GM23338 (cell line): ENCODE results near the gene C1QTNF8. TPM values are rescaled to one million over a fixed set of nuclear protein-coding genes. Genes with fewer than 3 reads are reported as not detected.

Source experiments
- ATAC-seq: fragments of 200-7000 bp; cut with Tn5 transposase; 3 replicates; pipeline ENCODE4 v1.9.1; 2020
- DNase-seq: peaks from one replicate; pipeline ENCODE4 v3.0.0-alpha.2; 2015; ENCODE audit warnings: low spot score
- H2AFZ ChIP-seq: fragments of 200-600 bp; sonication (generic); 2 replicates; pipeline ENCODE4 v1.8.0; 2016; ENCODE audit warnings: antibody characterized with exemption, mild to moderate bottlenecking, moderate library complexity
- H3F3A ChIP-seq: fragments of 200-600 bp; sonication (generic); replicated peaks from 2 replicates; pipeline ENCODE4 v1.8.0; 2017; ENCODE audit warnings: antibody characterized with exemption, mixed run types, low read depth
- H3K27ac ChIP-seq: fragments of 200-600 bp; sonication (generic); 2 replicates; pipeline ENCODE4 v1.6.1; 2016; ENCODE audit warnings: low read depth
- H3K27me3 ChIP-seq: fragments of 200-600 bp; sonication (generic); 2 replicates; pipeline ENCODE4 v1.8.0; 2016; ENCODE audit warnings: mild to moderate bottlenecking, mixed run types, moderate library complexity; ENCODE audit not compliant: insufficient read depth
- H3K36me3 ChIP-seq: fragments of 200-600 bp; sonication (generic); 2 replicates; pipeline ENCODE4 v1.8.0; 2016; ENCODE audit warnings: mild to moderate bottlenecking; ENCODE audit not compliant: insufficient read depth
- H3K4me1 ChIP-seq: fragments of 200-600 bp; sonication (generic); 2 replicates; pipeline ENCODE4 v1.8.0; 2016; ENCODE audit warnings: mild to moderate bottlenecking, moderate library complexity; ENCODE audit not compliant: insufficient read depth
- H3K4me2 ChIP-seq: fragments of 200-600 bp; sonication (generic); 2 replicates; pipeline ENCODE4 v1.7.1; 2017; ENCODE audit warnings: mixed run types
- H3K4me3 ChIP-seq: fragments of 200-600 bp; sonication (generic); 2 replicates; pipeline ENCODE4 v1.6.1; 2016; ENCODE audit warnings: mixed run types
- H3K79me2 ChIP-seq: fragments of 200-600 bp; sonication (generic); replicated peaks from 2 replicates; pipeline ENCODE4 v1.8.0; 2017; ENCODE audit warnings: mild to moderate bottlenecking; ENCODE audit not compliant: insufficient read depth
- H3K9me2 ChIP-seq: fragments of 200-600 bp; sonication (generic); 2 replicates; pipeline ENCODE4 v1.8.0; 2017; ENCODE audit not compliant: insufficient read depth
- H4K20me1 ChIP-seq: fragments of 200-600 bp; sonication (generic); replicated peaks from 2 replicates; pipeline ENCODE4 v1.8.0; 2017; ENCODE audit warnings: mild to moderate bottlenecking; ENCODE audit not compliant: insufficient read depth
- H3K27ac Mint-ChIP-seq: 2 replicates; pipeline ENCODE4 v1.8.0; 2020; ENCODE audit warnings: inconsistent platforms, mild to moderate bottlenecking, moderate library complexity, mixed read lengths
- H3K27me3 Mint-ChIP-seq: 3 replicates; pipeline ENCODE4 v1.8.0; 2022; ENCODE audit warnings: low read depth, mild to moderate bottlenecking, moderate library complexity, mixed read lengths, inconsistent platforms; ENCODE audit not compliant: insufficient read depth, poor library complexity
- H3K36me3 Mint-ChIP-seq: 3 replicates; pipeline ENCODE4 v1.8.0; 2021; ENCODE audit warnings: low read depth, mild to moderate bottlenecking, inconsistent platforms, moderate library complexity, mixed read lengths
- H3K4me1 Mint-ChIP-seq: 3 replicates; pipeline ENCODE4 v1.8.0; 2020; ENCODE audit warnings: mild to moderate bottlenecking, inconsistent platforms, mixed read lengths
- H3K4me3 Mint-ChIP-seq: 3 replicates; pipeline ENCODE4 v1.8.0; 2021; ENCODE audit warnings: moderate library complexity, mild to moderate bottlenecking, inconsistent platforms, mixed read lengths
- H3K9me3 Mint-ChIP-seq: 3 replicates; pipeline ENCODE4 v1.8.0; 2020; ENCODE audit warnings: moderate library complexity, mild to moderate bottlenecking, inconsistent platforms, mixed read lengths
- CREB1 ChIP-seq: fragments of 250-450 bp; sonication (Bioruptor Pico); IDR thresholded peaks from 2 replicates; pipeline ENCODE4 v1.5.0; 2020; ENCODE audit warnings: low read depth, mild to moderate bottlenecking, moderate library complexity
- EZH2 ChIP-seq: fragments of 200-600 bp; sonication (generic); IDR thresholded peaks from one replicate; pipeline ENCODE4 v1.8.0; 2017; ENCODE audit warnings: antibody characterized with exemption, mild to moderate bottlenecking, low read depth; ENCODE audit not compliant: unreplicated experiment
- EZH2phosphoT487 ChIP-seq: fragments of 200-600 bp; sonication (generic); IDR thresholded peaks from one replicate; pipeline ENCODE4 v1.8.1; 2018; ENCODE audit warnings: antibody characterized with exemption; ENCODE audit not compliant: unreplicated experiment
- POLR2AphosphoS5 ChIP-seq: IDR thresholded peaks from 2 replicates; pipeline ENCODE4 v1.6.1; 2016; ENCODE audit warnings: antibody characterized with exemption, low read depth
- ZNF114 ChIP-seq: fragments of 250-450 bp; sonication (Bioruptor Pico); IDR thresholded peaks from 2 replicates; pipeline ENCODE4 v1.5.0; 2020; ENCODE audit warnings: mild to moderate bottlenecking, moderate library complexity
- ZNF331 ChIP-seq: fragments of 250-450 bp; sonication (Bioruptor Pico); IDR thresholded peaks from 2 replicates; pipeline ENCODE4 v1.5.0; 2020; ENCODE audit warnings: low read depth, mild to moderate bottlenecking, moderate library complexity
- polyA plus RNA-seq: library from polyadenylated mRNA; unstranded; fragments of >200 nt; fragmentation: Nextera tagmentation; extraction: Ambion mirVana; gene quantifications from 2 replicates; pipeline ENCODE4 v1.2.1, GENCODE V29; 2016
- total RNA-seq: library from RNA; depleted of rRNA; stranded (reverse); fragments of >200 nt; shearing (Covaris generic); gene quantifications from 2 replicates; pipeline ENCODE4 v1.2.3, GENCODE V29; 2014
- TF ChIP-seq, protein P1 (sequence below): IDR thresholded peaks from one replicate; pipeline ENCODE4 v1.6.1; 2018; ENCODE audit warnings: antibody characterized with exemption; ENCODE audit not compliant: unreplicated experiment
- TF ChIP-seq, protein P2 (sequence below): IDR thresholded peaks from 2 replicates; pipeline ENCODE4 v1.6.1; 2016; ENCODE audit warnings: antibody characterized with exemption
- TF ChIP-seq, protein P3 (sequence below), 2 experiments: fragments of 200-600 bp in 1 of 2; sonication (generic) in 1 of 2; conservative IDR thresholded peaks; 2 replicates each; pipeline versions ENCODE4 v1.5.1 to v1.6.1; 2016 to 2017; ENCODE audit warnings: antibody characterized with exemption in 2 of 2, low read depth in 2 of 2, mild to moderate bottlenecking in 2 of 2, moderate library complexity in 1 of 2

C1QTNF8 gene
- total and polyA plus RNA-seq, 2 experiments from 2014 or later, result not detected

DNA sequence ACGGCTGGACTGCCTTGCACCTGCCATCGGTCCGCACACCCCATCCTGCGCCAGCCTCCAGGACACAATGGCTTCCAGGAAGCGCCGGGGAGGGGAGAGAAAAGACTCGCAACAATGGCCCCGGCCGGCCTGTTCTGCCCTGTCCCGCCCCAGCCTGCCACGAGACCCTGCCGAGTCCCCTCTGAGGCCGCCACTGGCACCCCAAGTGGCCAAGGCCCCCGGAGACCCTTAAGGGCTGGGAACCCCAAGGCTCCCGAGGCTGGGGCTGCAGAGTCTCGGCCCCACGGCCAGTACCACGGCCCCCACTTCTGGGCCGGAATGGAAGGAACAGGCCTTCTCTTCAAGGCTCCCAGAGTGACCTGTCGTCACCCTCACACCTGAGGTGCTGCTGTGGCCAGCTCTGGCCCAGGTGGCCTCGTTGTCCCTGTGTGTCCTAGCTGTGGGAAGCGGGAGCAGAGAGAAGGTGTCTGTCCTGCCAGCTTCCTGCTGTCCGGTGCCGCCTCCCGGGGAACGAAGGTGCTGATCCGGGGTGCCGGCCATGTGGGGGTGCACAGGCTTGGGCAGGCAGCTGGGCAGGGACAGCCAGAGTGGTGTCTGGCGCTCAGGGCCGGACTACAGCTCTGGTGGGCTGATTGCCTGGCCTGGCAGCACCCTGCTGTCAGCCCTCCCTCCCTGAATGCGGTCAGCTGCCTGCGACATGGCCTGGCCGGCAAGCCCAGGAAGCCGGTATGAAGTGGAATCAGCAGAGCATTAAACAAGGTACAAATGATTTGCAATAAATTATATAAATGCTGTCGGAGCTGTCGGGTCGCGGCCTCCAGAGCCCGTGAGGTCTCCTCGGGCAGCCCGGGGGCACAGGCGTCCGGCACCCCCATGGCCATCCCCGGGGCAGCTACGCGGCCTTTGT is 48.7 kb upstream of the C1QTNF8 start:
- no peaks in the 10 kb centered on the region for H3K36me3 ChIP-seq
- no peaks in the 10 kb centered on the region for H3K4me1 Mint-ChIP-seq
- no peak; the same call in 2 of the 3 replicates for ATAC-seq
- H3K4me1 ChIP-seq, result no peaks in the 10 kb centered on the region
- no peaks in the 10 kb centered on the region for H4K20me1 ChIP-seq
- no peaks in the 10 kb centered on the region for H3K27me3 ChIP-seq
- no peaks in the 10 kb centered on the region for H3F3A ChIP-seq
- H2AFZ ChIP-seq, result no peak overlapping the region
- 0 out of 3 replicates have a peak, but pooled peaks cover 3% of the 10 kb centered on the region for H3K36me3 Mint-ChIP-seq
- H3K9me2 ChIP-seq, result no peaks in the 10 kb centered on the region
- TF ChIP-seq, protein P1, sequence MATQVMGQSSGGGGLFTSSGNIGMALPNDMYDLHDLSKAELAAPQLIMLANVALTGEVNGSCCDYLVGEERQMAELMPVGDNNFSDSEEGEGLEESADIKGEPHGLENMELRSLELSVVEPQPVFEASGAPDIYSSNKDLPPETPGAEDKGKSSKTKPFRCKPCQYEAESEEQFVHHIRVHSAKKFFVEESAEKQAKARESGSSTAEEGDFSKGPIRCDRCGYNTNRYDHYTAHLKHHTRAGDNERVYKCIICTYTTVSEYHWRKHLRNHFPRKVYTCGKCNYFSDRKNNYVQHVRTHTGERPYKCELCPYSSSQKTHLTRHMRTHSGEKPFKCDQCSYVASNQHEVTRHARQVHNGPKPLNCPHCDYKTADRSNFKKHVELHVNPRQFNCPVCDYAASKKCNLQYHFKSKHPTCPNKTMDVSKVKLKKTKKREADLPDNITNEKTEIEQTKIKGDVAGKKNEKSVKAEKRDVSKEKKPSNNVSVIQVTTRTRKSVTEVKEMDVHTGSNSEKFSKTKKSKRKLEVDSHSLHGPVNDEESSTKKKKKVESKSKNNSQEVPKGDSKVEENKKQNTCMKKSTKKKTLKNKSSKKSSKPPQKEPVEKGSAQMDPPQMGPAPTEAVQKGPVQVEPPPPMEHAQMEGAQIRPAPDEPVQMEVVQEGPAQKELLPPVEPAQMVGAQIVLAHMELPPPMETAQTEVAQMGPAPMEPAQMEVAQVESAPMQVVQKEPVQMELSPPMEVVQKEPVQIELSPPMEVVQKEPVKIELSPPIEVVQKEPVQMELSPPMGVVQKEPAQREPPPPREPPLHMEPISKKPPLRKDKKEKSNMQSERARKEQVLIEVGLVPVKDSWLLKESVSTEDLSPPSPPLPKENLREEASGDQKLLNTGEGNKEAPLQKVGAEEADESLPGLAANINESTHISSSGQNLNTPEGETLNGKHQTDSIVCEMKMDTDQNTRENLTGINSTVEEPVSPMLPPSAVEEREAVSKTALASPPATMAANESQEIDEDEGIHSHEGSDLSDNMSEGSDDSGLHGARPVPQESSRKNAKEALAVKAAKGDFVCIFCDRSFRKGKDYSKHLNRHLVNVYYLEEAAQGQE, result no peak
- TF ChIP-seq, protein P2, sequence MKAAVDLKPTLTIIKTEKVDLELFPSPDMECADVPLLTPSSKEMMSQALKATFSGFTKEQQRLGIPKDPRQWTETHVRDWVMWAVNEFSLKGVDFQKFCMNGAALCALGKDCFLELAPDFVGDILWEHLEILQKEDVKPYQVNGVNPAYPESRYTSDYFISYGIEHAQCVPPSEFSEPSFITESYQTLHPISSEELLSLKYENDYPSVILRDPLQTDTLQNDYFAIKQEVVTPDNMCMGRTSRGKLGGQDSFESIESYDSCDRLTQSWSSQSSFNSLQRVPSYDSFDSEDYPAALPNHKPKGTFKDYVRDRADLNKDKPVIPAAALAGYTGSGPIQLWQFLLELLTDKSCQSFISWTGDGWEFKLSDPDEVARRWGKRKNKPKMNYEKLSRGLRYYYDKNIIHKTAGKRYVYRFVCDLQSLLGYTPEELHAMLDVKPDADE, result no peak
- no peak overlapping the region for H3K4me3 Mint-ChIP-seq
- H3K9me3 Mint-ChIP-seq, result peaks cover 15% of the 10 kb centered on the region
- peaks cover 8% of the 10 kb centered on the region for H3K27me3 Mint-ChIP-seq
- H3K4me3 ChIP-seq, result no peak overlapping the region
- no peak for DNase-seq
- no peak overlapping the region for H3K4me2 ChIP-seq
- H3K27ac ChIP-seq, result no peak overlapping the region
- H3K27ac Mint-ChIP-seq, result no peak overlapping the region
- H3K79me2 ChIP-seq, result no peaks in the 10 kb centered on the region

DNA sequence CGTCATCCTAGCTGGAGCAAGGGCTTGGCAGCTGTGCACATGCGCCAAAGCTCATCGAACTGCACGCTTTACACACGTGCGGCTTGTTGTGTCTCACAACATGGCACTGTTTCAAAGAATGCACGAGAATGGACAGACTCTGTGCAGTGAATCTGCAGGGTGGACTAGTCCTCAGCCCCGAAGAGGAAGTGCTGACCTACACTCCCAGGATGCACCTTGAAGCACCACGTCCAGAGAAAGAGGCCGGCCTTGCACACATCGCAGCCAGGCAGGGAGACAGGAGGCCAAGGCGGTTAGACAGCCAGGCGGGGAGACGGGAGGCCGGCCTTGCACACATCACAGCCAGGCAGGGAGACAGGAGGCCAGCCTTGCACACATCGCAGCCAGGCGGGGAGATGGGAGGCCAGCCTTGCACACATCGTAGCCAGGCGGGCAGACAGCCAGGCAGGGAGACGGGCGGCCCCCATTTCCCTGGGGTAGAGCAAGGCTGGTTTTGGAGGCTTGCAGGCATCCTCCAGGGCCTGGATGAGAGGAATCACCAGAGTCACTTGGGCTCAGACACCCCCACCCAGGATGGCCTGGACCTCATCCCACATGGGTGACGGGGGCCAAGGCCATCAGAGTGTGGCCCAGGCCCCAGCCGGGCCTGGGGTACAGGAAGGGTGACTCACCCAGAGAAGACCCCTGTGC is 47.9 kb upstream of the C1QTNF8 start:
- Mint-ChIP-seq H3K4me3 (no peak overlapping the region), H3K27ac (peak overlapping the region; percentile 81; the same call in 1 of the 2 replicates), H3K27me3 (peaks cover 5% of the 10 kb centered on the region), H3K4me1 (no peaks in the 10 kb centered on the region), H3K36me3 (0 out of 3 replicates have a peak, but pooled peaks cover 3% of the 10 kb centered on the region), H3K9me3 (peaks cover 15% of the 10 kb centered on the region)
- ATAC-seq (no peak), DNase-seq (no peak)
- H3K36me3 ChIP-seq, result no peaks in the 10 kb centered on the region
- no peaks in the 10 kb centered on the region for H3K4me1 ChIP-seq
- no peaks in the 10 kb centered on the region for H3K79me2 ChIP-seq
- H3K27me3 ChIP-seq, result no peaks in the 10 kb centered on the region
- no peaks in the 10 kb centered on the region for H3F3A ChIP-seq
- no peaks in the 10 kb centered on the region for H4K20me1 ChIP-seq
- no peaks in the 10 kb centered on the region for H3K9me2 ChIP-seq
- no peak overlapping the region for H3K4me3 ChIP-seq
- H3K4me2 ChIP-seq, result no peak overlapping the region
- H3K27ac ChIP-seq, result no peak overlapping the region
- H2AFZ ChIP-seq, result no peak overlapping the region
- TF ChIP-seq, protein P2, result no peak
- TF ChIP-seq EZH2 (no peak), ZNF331 (CRISPR knock-in tag) (no peak), EZH2phosphoT487 (no peak), ZNF114 (CRISPR knock-in tag) (no peak), CREB1 (CRISPR knock-in tag) (no peak), POLR2AphosphoS5 (no peak)
- TF ChIP-seq, protein P1, result no peak
- TF ChIP-seq, protein P3, sequence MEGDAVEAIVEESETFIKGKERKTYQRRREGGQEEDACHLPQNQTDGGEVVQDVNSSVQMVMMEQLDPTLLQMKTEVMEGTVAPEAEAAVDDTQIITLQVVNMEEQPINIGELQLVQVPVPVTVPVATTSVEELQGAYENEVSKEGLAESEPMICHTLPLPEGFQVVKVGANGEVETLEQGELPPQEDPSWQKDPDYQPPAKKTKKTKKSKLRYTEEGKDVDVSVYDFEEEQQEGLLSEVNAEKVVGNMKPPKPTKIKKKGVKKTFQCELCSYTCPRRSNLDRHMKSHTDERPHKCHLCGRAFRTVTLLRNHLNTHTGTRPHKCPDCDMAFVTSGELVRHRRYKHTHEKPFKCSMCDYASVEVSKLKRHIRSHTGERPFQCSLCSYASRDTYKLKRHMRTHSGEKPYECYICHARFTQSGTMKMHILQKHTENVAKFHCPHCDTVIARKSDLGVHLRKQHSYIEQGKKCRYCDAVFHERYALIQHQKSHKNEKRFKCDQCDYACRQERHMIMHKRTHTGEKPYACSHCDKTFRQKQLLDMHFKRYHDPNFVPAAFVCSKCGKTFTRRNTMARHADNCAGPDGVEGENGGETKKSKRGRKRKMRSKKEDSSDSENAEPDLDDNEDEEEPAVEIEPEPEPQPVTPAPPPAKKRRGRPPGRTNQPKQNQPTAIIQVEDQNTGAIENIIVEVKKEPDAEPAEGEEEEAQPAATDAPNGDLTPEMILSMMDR (conservative IDR thresholded peaks at IDR 0.05; ENCODE audit: low read depth in 2 of 2), result no peak
